Activated CD4-positive, alpha-beta memory T cell treated with anti-CD3 and anti-CD28 coated beads for 36 hours (primary cell): Measurements from ENCODE around the gene PRDM1. TPM values are rescaled to one million over a fixed set of nuclear protein-coding genes. Genes with fewer than 3 reads are reported as not detected.

Experiments used
- CTCF ChIA-PET: fragments of 350-600 bp; sonication (Branson Sonifier 250); formaldehyde crosslinking; loops from one replicate; lab custom pipeline; 2021; ENCODE audit warnings: antibody characterized with exemption, inconsistent platforms; lab: Charles Lee
- POLR2A ChIA-PET: fragments of 350-600 bp; sonication (Branson Sonifier 250); formaldehyde crosslinking; loops from one replicate; lab custom pipeline; 2021; ENCODE audit warnings: antibody characterized with exemption; lab: Charles Lee
- DNase-seq: peaks from one replicate; pipeline ENCODE4 v3.0.0-alpha.2; 2020
- H3K27ac Mint-ChIP-seq: one replicate; pipeline ENCODE4 v1.8.0; 2021; ENCODE audit warnings: mixed read lengths
- H3K27me3 Mint-ChIP-seq: one replicate; pipeline ENCODE4 v1.8.0; 2021; ENCODE audit warnings: mixed read lengths
- H3K36me3 Mint-ChIP-seq: one replicate; pipeline ENCODE4 v1.8.0; 2021; ENCODE audit warnings: mixed read lengths
- H3K4me1 Mint-ChIP-seq: one replicate; pipeline ENCODE4 v1.8.0; 2021; ENCODE audit warnings: low read depth, mixed read lengths
- H3K4me3 Mint-ChIP-seq: one replicate; pipeline ENCODE4 v1.8.0; 2021; ENCODE audit warnings: mild to moderate bottlenecking, mixed read lengths
- H3K9me3 Mint-ChIP-seq: one replicate; pipeline ENCODE4 v1.8.0; 2021; ENCODE audit warnings: mixed read lengths
- intact Hi-C: fragments of 100-400 bp; cut with micrococcal nuclease; formaldehyde crosslinking; loops from one replicate; pipeline ENCODE4 v1.15.1; 2023
- total RNA-seq, 2 experiments: library from RNA; stranded (reverse); gene quantifications; one replicate each; pipeline ENCODE4 v1.2.3, GENCODE V29; 2021

Gene PRDM1
- total RNA-seq, 2 experiments from 2014 or later: 70.9 to 78.9 TPM

DNA sequence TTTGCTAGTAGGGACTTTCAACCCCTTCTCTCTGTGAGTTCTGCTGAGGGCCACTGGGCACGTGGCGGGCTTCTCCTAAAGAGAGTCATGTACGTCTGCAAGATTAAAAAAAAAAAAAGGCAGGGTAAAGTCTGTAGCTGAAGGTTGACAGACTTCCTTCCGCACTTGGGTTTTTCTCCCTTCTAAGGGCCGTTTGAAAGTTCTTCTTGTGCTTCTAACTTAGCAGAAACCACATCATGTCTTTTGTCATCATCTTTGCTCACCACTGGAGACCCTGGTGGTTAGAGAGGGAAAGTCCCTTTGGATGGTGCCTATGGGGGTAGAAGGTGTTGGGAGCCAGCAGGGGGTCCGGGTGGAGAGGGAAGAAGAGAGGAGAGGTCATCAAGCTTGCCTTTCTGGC lies 31.4 kb downstream of the PRDM1 start:
- peaks cover 89% of the 10 kb centered on the region for H3K4me1 Mint-ChIP-seq

DNA sequence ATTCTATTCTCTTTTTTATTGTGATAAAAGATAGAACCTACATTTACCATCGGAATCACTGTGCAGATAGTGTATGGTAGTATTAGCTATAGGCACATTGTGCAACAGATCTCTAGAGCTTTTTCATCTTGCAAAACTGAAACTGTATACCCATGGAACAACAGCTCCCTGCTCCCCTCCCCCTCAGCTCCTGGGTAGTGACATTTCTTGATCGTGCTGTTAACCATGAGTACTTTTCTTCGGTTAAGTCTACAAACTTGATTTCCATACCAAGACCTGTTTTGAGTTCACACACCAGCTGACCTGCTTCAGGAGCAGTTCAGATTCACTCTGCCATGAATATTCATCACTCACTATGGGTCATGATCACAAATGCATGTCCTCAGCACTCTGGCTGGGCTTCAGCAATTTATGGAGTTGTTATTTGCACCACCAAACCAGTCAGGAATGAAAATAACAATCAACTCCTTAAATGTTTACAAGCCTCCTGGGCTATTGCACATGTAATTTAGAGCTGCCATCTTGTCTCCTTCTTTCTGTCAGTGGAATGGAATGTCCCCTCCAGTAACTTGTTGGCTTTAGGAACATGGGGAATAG lies 32.8 kb downstream of the PRDM1 start:
- peak; percentile 58 for DNase-seq
- Mint-ChIP-seq H3K36me3 (peaks cover 1% of the 10 kb centered on the region), H3K27ac (no peak overlapping the region), H3K4me1 (peaks cover 79% of the 10 kb centered on the region), H3K4me3 (no peak overlapping the region), H3K27me3 (peaks cover 7% of the 10 kb centered on the region), H3K9me3 (no peaks in the 10 kb centered on the region)
- POLR2A ChIA-PET: interaction anchor here (0.6 to 1.1 kb wide), 6 partner anchors 20 to 153 kb away, joined by 3 to 6 read pairs (median 4); no protein-coding TSS in a partner anchor
- CTCF ChIA-PET: interaction anchor here (0.7 to 2.6 kb wide), 7 partner anchors 19 to 104 kb away, joined by 3 to 14 read pairs (median 4); no protein-coding TSS in a partner anchor
- intact Hi-C loops: no loop called here

More for the DNA sequence above, 31.4 kb downstream of the PRDM1 start:
- ChIA-PET POLR2A (interaction anchor here (1.0 to 2.4 kb wide), 7 partner anchors 8 to 154 kb away, joined by 3 to 10 read pairs (median 4); no protein-coding TSS in a partner anchor), CTCF (interaction anchor here (0.9 to 2.6 kb wide), 5 partner anchors 24 to 106 kb away, joined by 3 to 14 read pairs (median 7); no protein-coding TSS in a partner anchor)
- intact Hi-C loops: loop anchor here (1.0 kb wide), 1 partner anchor 9 kb away; no protein-coding TSS in a partner anchor
- Mint-ChIP-seq H3K4me3 (no peak overlapping the region), H3K9me3 (no peaks in the 10 kb centered on the region), H3K36me3 (peaks cover 1% of the 10 kb centered on the region), H3K27me3 (peaks cover 4% of the 10 kb centered on the region), H3K27ac (peak overlapping the region; percentile 46)
- DNase-seq: peak; percentile 69

DNA sequence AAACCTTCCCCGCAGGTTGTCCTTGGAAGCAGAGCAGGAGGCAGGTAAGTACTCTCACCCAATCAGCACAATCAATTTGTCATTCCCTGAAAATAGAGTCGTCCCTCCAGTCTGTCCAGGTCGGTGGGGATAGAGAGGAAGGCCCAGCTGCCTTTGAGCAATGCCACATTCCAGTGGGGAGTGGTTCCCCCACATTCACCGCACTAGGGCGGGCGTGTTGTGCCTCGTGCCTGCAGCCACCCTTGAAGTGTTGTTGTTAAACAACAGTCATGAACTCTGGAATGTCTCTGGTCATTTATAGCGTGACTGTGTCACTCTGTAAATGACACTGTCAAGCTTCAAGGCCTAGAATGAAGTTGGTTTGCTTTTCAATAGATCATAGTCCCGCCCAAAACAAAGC lies 33.4 kb downstream of the PRDM1 start:
- H3K27ac Mint-ChIP-seq: peak overlapping the region; percentile 31
- peaks cover 75% of the 10 kb centered on the region for H3K4me1 Mint-ChIP-seq
- peaks cover 7% of the 10 kb centered on the region for H3K27me3 Mint-ChIP-seq

DNA sequence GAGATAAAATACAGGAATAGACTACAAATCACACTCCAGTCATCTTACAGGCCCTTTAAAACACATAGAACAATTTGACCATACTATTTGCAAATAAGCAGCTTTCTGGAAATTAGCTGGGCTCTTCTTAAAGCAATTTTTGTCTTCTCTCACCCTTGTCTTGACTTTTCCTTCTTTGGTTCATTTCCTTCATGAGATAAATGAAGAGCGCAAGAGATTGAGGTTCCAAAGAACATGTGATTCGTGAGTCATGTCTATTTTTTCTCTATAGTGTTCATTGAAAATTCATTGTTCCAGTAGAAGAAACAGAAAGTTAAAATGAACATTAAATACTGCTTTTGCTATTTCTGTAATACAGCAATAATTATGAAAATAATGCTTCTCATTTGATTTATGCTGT lies 33.9 kb downstream of the PRDM1 start:
- Mint-ChIP-seq H3K27ac (peak overlapping the region; percentile 31), H3K4me3 (no peak overlapping the region), H3K4me1 (peaks cover 72% of the 10 kb centered on the region), H3K9me3 (no peaks in the 10 kb centered on the region), H3K27me3 (peaks cover 7% of the 10 kb centered on the region), H3K36me3 (peaks cover 1% of the 10 kb centered on the region)
- intact Hi-C loops: no loop called here
- POLR2A ChIA-PET: interaction anchor here (1.1 kb wide), 1 partner anchor 62 kb away, joined by 3 read pairs; no protein-coding TSS in a partner anchor
- CTCF ChIA-PET: interaction anchor here (1.3 to 1.8 kb wide), 2 partner anchors 75 to 103 kb away, joined by 3 to 4 read pairs; no protein-coding TSS in a partner anchor
- DNase-seq: no peak

More for the DNA sequence above, 33.4 kb downstream of the PRDM1 start:
- intact Hi-C loops: no loop called here
- Mint-ChIP-seq H3K4me3 (no peak overlapping the region), H3K36me3 (peaks cover 1% of the 10 kb centered on the region), H3K9me3 (no peaks in the 10 kb centered on the region)
- ChIA-PET CTCF (interaction anchor here (1.3 to 1.8 kb wide), 2 partner anchors 75 to 104 kb away, joined by 3 to 4 read pairs; no protein-coding TSS in a partner anchor), POLR2A (interaction anchor here (1.1 kb wide), 1 partner anchor 63 kb away, joined by 3 read pairs; no protein-coding TSS in a partner anchor)
- no peak for DNase-seq

DNA sequence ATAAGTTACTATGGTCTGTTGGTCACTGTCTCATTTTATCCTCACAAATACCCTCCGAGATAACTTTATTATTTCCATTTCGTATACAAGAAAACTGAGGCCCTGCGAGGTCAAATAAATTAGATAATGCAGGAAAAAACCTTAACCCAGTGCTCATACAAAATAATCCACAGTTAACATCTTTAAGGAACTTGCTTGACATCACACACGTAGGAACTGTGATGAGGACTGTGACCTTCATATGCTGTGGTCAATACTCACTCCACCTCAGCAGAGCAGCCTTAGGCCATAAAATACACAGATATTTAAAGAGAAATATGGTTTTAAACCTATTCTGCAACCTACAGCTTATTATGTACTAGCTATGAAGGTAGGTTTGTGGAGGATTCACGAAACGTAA lies 34.3 kb downstream of the PRDM1 start:
- CTCF ChIA-PET: interaction anchor here (1.3 to 1.8 kb wide), 2 partner anchors 74 to 103 kb away, joined by 3 to 4 read pairs; no protein-coding TSS in a partner anchor
- intact Hi-C loops: no loop called here
- Mint-ChIP-seq H3K4me1 (peaks cover 72% of the 10 kb centered on the region), H3K27me3 (peaks cover 7% of the 10 kb centered on the region), H3K36me3 (peaks cover 1% of the 10 kb centered on the region), H3K27ac (no peak overlapping the region), H3K9me3 (no peaks in the 10 kb centered on the region), H3K4me3 (no peak overlapping the region)
- POLR2A ChIA-PET: no interaction called here
- DNase-seq: no peak

DNA sequence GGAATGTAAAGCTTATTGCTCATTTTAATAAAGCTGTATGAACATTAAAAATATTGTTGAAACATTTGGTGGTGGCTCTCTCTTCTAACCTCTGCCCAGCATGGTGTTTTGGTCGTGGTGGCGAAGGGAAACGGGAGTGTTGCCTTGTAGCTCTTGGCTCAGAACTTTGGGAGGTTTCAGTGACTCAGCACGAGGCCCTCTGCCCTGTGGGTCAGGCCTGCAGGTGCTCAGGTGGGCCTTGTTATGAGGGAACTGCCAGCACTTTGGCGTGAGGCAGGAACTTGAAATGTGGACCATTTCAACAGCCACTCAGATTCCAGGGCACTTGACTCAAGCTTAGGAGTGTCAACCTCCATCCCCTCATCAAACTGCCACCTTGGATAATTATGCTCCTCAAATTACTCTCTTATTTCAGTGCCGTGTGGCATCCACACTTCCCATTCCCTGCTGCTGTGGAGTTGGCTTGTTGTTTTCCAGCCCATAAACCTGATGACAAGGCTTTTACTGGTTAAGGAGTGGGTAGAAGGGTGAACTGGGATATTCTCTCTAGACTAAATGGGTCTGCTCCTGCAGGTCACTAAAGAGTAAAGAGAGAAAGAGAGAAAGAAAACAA lies 36.3 kb downstream of the PRDM1 start:
- DNase-seq: no peak
- CTCF ChIA-PET: interaction anchor here (0.7 to 0.9 kb wide), 3 partner anchors 19 to 1054 kb away, joined by 3 read pairs; no protein-coding TSS in a partner anchor
- intact Hi-C loops: no loop called here
- Mint-ChIP-seq H3K4me3 (no peak overlapping the region), H3K9me3 (no peaks in the 10 kb centered on the region), H3K36me3 (peaks cover 1% of the 10 kb centered on the region), H3K27me3 (peaks cover 7% of the 10 kb centered on the region), H3K27ac (no peak overlapping the region), H3K4me1 (peaks cover 66% of the 10 kb centered on the region)
- POLR2A ChIA-PET: interaction anchor here (1.4 kb wide), 1 partner anchor 42 kb away, joined by 4 read pairs; no protein-coding TSS in a partner anchor

DNA sequence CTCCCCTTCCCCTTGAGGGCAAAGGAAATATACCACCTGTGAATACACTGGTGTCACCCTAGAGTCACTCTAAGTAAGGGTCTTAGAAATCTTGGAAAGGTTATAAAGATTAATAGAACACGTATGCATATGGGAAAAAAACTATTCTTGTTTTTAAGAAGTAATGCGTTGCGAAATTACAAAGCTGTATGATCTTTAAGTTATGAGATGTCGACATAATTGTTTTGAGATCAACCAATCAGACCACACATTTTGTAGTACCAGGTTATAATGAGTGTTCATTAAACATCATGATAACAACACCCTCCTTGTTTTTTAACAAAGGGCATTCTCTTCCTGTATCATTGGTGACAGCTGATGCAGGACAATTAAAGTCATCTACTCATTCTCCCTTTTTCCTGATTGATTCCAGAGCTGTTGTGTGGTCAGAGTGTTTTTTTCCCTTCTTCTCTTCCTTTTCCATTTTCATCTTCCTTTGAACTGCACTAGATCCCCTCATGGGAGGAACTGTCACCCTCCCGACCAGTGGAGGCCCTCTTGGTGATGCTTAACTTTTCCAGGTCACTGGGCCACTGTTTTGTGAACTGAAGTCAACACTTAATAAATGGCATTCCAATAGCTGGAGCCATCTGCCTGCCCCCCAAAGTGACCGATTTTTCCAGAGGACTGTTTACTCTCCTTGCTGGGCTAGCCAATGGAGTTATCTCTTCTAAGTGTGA lies 37.0 kb downstream of the PRDM1 start:
- Mint-ChIP-seq H3K27ac (no peak overlapping the region), H3K27me3 (peaks cover 7% of the 10 kb centered on the region), H3K9me3 (no peaks in the 10 kb centered on the region), H3K4me1 (peaks cover 59% of the 10 kb centered on the region), H3K4me3 (no peak overlapping the region), H3K36me3 (no peaks in the 10 kb centered on the region)
- ChIA-PET POLR2A (no interaction called here), CTCF (interaction anchor here (0.7 kb wide), 1 partner anchor 18 kb away, joined by 3 read pairs; no protein-coding TSS in a partner anchor)
- no peak for DNase-seq
- intact Hi-C loops: no loop called here

DNA sequence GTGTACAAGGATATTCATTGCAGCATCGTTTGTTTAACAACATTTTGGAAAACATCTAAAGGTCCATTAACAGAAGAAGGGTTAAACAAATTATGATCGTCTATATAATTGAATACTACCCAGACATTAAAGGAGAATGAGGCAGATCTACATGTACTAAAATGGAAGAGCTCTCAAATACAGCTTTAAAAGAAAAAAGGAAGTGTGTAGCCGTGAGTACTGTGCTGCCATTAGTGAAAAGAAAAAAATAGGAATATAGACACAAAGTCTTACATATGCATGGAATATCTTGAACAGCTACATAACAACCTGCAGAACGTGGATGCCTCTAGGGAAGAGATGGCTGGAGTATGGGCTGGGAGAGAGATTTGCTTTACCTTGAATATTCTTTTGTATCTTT lies 37.9 kb downstream of the PRDM1 start:
- H3K27me3 Mint-ChIP-seq: peaks cover 5% of the 10 kb centered on the region

DNA sequence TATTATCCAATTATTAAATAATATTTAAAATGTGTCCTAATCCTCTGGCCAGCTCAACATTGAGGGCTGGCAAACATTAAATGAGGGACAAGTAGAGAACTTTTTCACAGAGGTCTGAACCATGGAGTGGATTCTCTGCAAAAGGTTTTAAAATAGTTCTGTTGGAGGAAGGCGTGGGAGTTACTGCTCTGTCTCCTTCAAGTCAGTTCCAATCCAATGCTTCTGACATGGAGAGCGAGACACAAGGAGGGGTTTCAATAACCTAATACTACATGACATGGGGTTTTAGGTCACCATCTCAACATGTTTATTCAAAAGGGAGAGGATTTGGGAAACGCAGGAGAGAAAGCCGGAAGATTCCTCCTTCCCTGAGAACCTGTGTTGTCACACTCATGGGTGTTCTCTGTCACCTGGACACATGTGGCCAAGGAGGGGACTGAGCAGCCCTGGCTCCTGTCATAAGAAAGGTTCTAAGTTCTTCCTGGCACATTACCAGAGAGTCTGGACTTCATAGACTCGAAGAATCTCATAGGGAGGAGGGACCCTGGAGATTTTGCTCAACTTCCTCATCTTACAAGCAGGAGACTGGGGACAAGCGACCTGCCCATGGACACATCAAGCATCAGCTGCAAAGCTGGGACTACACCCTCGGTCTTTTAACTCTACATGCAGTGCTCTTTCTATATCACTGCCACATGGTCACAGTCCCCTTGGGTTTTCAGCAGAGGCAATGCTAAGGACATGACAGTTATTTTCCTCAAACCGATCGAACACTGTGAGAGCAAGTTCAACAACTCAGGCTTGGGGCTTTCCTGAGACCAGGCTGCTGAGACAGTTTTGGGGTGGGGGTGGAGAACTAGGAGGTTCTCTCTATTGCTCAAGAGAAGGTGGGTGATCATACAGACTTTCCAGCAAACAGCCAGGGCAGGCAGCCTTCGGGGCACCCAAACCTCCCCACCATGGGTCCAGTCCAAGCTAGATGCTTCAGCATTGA lies 38.6 kb downstream of the PRDM1 start:
- CTCF ChIA-PET: no interaction called here
- Mint-ChIP-seq H3K9me3 (no peaks in the 10 kb centered on the region), H3K36me3 (no peaks in the 10 kb centered on the region), H3K27ac (peak overlapping the region; percentile 24), H3K4me3 (peak overlapping the region; percentile 18), H3K27me3 (peaks cover 4% of the 10 kb centered on the region), H3K4me1 (peaks cover 49% of the 10 kb centered on the region)
- no peak for DNase-seq
- intact Hi-C loops: no loop called here
- POLR2A ChIA-PET: no interaction called here

More for the DNA sequence above, 37.9 kb downstream of the PRDM1 start:
- Mint-ChIP-seq H3K4me3 (no peak overlapping the region), H3K36me3 (no peaks in the 10 kb centered on the region), H3K27ac (no peak overlapping the region), H3K4me1 (peaks cover 54% of the 10 kb centered on the region), H3K9me3 (no peaks in the 10 kb centered on the region)
- no peak for DNase-seq
- intact Hi-C loops: no loop called here
- ChIA-PET CTCF (no interaction called here), POLR2A (no interaction called here)

DNA sequence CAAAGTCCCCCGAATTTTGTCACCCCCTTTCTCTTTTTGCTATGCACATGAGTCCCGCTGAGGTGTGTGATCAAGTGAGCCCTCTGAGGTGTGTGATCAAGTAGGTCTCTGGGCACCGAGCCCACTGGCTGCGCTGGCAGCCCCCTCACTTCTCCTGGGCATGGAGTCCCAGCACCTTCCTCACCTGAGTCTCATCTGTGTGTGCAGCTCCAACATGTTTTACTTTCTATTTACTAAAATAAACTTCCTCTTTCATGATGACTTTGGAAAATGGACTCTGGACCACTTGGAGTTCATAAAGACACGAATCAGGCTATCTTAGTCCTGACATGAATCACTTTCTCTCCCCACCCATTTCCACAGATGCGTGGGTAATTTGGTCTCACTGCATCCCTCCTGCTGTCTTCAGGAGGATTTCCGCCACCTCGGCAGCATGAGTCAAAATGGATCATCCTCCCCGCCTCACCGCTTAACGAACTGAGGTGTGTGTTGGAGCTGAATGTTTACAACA lies 39.8 kb downstream of the PRDM1 start:
- ChIA-PET CTCF (interaction anchor here (1.0 to 1.3 kb wide), 3 partner anchors 37 to 97 kb away, joined by 3 to 8 read pairs (median 3); no protein-coding TSS in a partner anchor), POLR2A (interaction anchor here (0.5 to 1.7 kb wide), 8 partner anchors 9 to 423 kb away, joined by 3 to 9 read pairs (median 6); no protein-coding TSS in a partner anchor)
- Mint-ChIP-seq H3K4me1 (peaks cover 44% of the 10 kb centered on the region), H3K4me3 (peak overlapping the region; percentile 65), H3K27me3 (peaks cover 3% of the 10 kb centered on the region), H3K27ac (peak overlapping the region; percentile 80), H3K36me3 (no peaks in the 10 kb centered on the region), H3K9me3 (no peaks in the 10 kb centered on the region)
- intact Hi-C loops: loop anchor here (1.0 kb wide), 3 partner anchors 9 to 24 kb away; no protein-coding TSS in a partner anchor
- peak; percentile 88 for DNase-seq
